NOMO-1 treated with dmso at 0.1 percent for 144 hours (cell line): ENCODE measurements around the gene BCLAF1.

Experiments
- DNase-seq: peaks from one replicate; lab custom pipeline; 2025; ENCODE audit not compliant: unreplicated experiment; lab: John Stamatoyannopoulos, UW

The BCLAF1 gene

GRCh38 chr6:136289579-136290409 is at the start of gene BCLAF1:
Gene BCLAF1, minus strand, starts transcription at chr6:136289846. Its CDS starts 9,980 bp downstream, at chr6:136279866.
- DNase-seq = peak; percentile 99

- DNase-seq = no peak
These were observed 48.8 kb upstream of the BCLAF1 start for GRCh38 chr6:136338486-136338885.

- DNase-seq = no peak
These were observed 48.0 kb upstream of the BCLAF1 start for GRCh38 chr6:136337606-136338005.

- DNase-seq = no peak
These were observed 47.5 kb upstream of the BCLAF1 start for GRCh38 chr6:136337121-136337520.

GRCh38 chr6:136335736-136336363 is 46.2 kb upstream of the BCLAF1 start:
- DNase-seq = no peak

GRCh38 chr6:136334853-136335252 is 45.2 kb upstream of the BCLAF1 start:
- no peak for DNase-seq

GRCh38 chr6:136334465-136334846 is 44.8 kb upstream of the BCLAF1 start:
- DNase-seq = no peak

GRCh38 chr6:136333824-136334464 is 44.3 kb upstream of the BCLAF1 start:
- DNase-seq = no peak

GRCh38 chr6:136331461-136331860 is 41.8 kb upstream of the BCLAF1 start:
- no peak for DNase-seq

- no peak for DNase-seq
These were observed 41.0 kb upstream of the BCLAF1 start for GRCh38 chr6:136330634-136331033.

GRCh38 chr6:136326038-136326553 is 36.5 kb upstream of the BCLAF1 start:
- DNase-seq = no peak

GRCh38 chr6:136324686-136325380 is 35.2 kb upstream of the BCLAF1 start:
- DNase-seq = no peak

- DNase-seq = no peak
These were observed 33.9 kb upstream of the BCLAF1 start for GRCh38 chr6:136323431-136324112.

GRCh38 chr6:136319732-136320131 is 30.1 kb upstream of the BCLAF1 start:
- no peak for DNase-seq

GRCh38 chr6:136318676-136319075 is 29.0 kb upstream of the BCLAF1 start:
- no peak for DNase-seq

GRCh38 chr6:136317971-136318370 is 28.3 kb upstream of the BCLAF1 start:
- DNase-seq = no peak

GRCh38 chr6:136317021-136317694 is 27.5 kb upstream of the BCLAF1 start:
- DNase-seq = no peak

- no peak for DNase-seq
These were observed 25.9 kb upstream of the BCLAF1 start for GRCh38 chr6:136315594-136315993.

GRCh38 chr6:136312975-136313374 is 23.3 kb upstream of the BCLAF1 start:
- DNase-seq = no peak

GRCh38 chr6:136309729-136310311 is 20.2 kb upstream of the BCLAF1 start:
- DNase-seq = no peak
